IMR-90 (cell line): ENCODE data around the gene CGNL1. TPM values are rescaled to one million over a fixed set of nuclear protein-coding genes. Genes with fewer than 3 reads are reported as not detected.

ENCODE experiments used
- ATAC-seq: fragments of 200-7000 bp; cut with Tn5 transposase; 2 replicates; pipeline ENCODE4 v1.9.1; 2020; ENCODE audit warnings: low read depth, mild to moderate bottlenecking, moderate library complexity
- BruUV-seq: library from RNA; stranded (reverse); fragments of 400-500 nt; replicated peaks from 2 replicates; lab custom pipeline; 2021; lab: Mats Ljungman, UMichigan
- CTCF ChIA-PET: fragments of 300-600 bp; formaldehyde crosslinking; extraction: SDS; loops from one replicate; lab custom pipeline; 2021; ENCODE audit warnings: antibody characterized with exemption; lab: Yijun Ruan, JAX
- POLR2A ChIA-PET: fragments of 300-600 bp; sonication (Branson Sonifier 250); formaldehyde crosslinking; loops from one replicate; lab custom pipeline; 2022; ENCODE audit warnings: antibody characterized with exemption; ENCODE audit not compliant: unreplicated experiment; lab: Charles Lee
- DNase-seq: peaks from one replicate; pipeline ENCODE4 v3.0.0; 2013
- H2AFZ ChIP-seq: replicated peaks from 2 replicates; pipeline ENCODE3; 2013; ENCODE audit warnings: low read length, mild to moderate bottlenecking; ENCODE audit not compliant: poor library complexity
- H2AK5ac ChIP-seq: 2 replicates; pipeline ENCODE4 v1.6.1; 2013; ENCODE audit warnings: low read depth, low read length, inconsistent platforms
- H2AK9ac ChIP-seq: replicated peaks from 2 replicates; pipeline ENCODE3; 2013; ENCODE audit warnings: mild to moderate bottlenecking, low read depth, low read length, moderate library complexity; ENCODE audit not compliant: poor library complexity
- H2BK120ac ChIP-seq: 2 replicates; pipeline ENCODE4 v1.6.1; 2013; ENCODE audit warnings: low read depth, low read length, inconsistent platforms
- H2BK15ac ChIP-seq: 3 replicates; pipeline ENCODE4 v1.6.1; 2013; ENCODE audit warnings: low read depth, low read length, inconsistent platforms
- H2BK20ac ChIP-seq: 2 replicates; pipeline ENCODE4 v1.6.1; 2013; ENCODE audit warnings: low read depth, mild to moderate bottlenecking, inconsistent platforms, low read length, moderate library complexity
- H2BK5ac ChIP-seq: 2 replicates; pipeline ENCODE4 v1.6.1; 2013; ENCODE audit warnings: mild to moderate bottlenecking, low read depth, low read length, inconsistent platforms; ENCODE audit not compliant: poor library complexity, severe bottlenecking
- H3K14ac ChIP-seq: replicated peaks from 2 replicates; pipeline ENCODE4 v1.6.1; 2013; ENCODE audit warnings: low read depth, low read length, inconsistent platforms
- H3K18ac ChIP-seq: 2 replicates; pipeline ENCODE4 v1.6.1; 2013; ENCODE audit warnings: low read depth, low read length, control low read depth
- H3K23ac ChIP-seq: 2 replicates; pipeline ENCODE4 v1.6.1; 2013; ENCODE audit warnings: low read depth, low read length, inconsistent platforms
- H3K27ac ChIP-seq: 2 replicates; pipeline ENCODE4 v1.5.1; 2013; ENCODE audit warnings: mild to moderate bottlenecking, control low read depth, low read length; ENCODE audit not compliant: insufficient read depth
- H3K27me3 ChIP-seq: 2 replicates; pipeline ENCODE4 v1.6.1; 2013; ENCODE audit warnings: low read length; ENCODE audit not compliant: control insufficient read depth, insufficient read depth
- H3K36me3 ChIP-seq: 2 replicates; pipeline ENCODE4 v1.6.1; 2013; ENCODE audit warnings: low read length, mixed read lengths; ENCODE audit not compliant: control insufficient read depth, insufficient read depth
- H3K4ac ChIP-seq: 2 replicates; pipeline ENCODE4 v1.6.1; 2013; ENCODE audit warnings: low read depth, low read length, inconsistent platforms
- H3K4me1 ChIP-seq: 2 replicates; pipeline ENCODE4 v1.6.1; 2013; ENCODE audit warnings: low read length, mixed read lengths; ENCODE audit not compliant: control insufficient read depth, insufficient read depth
- H3K4me2 ChIP-seq: 2 replicates; pipeline ENCODE4 v1.6.1; 2013; ENCODE audit warnings: low read depth, mild to moderate bottlenecking, control low read depth, low read length, moderate library complexity
- H3K4me3 ChIP-seq: 2 replicates; pipeline ENCODE4 v1.5.1; 2013; ENCODE audit warnings: low read depth, mild to moderate bottlenecking, control low read depth, low read length, moderate library complexity; ENCODE audit not compliant: insufficient read depth
- H3K56ac ChIP-seq: 2 replicates; pipeline ENCODE4 v1.6.1; 2013; ENCODE audit warnings: low read length, inconsistent platforms; ENCODE audit not compliant: insufficient read depth; ENCODE audit errors: extremely low read depth
- H3K79me1 ChIP-seq, 2 experiments: 2 replicates each; pipeline ENCODE4 v1.6.1; 2013; ENCODE audit warnings: low read length in 2 of 2, inconsistent platforms in 1 of 2, low read depth in 1 of 2
- H3K9ac ChIP-seq: 2 replicates; pipeline ENCODE4 v1.6.1; 2013; ENCODE audit warnings: low read depth, low read length, control low read depth
- H3K9me1 ChIP-seq: 2 replicates; pipeline ENCODE4 v1.6.1; 2013; ENCODE audit warnings: low read length, inconsistent platforms; ENCODE audit not compliant: insufficient read depth
- H3K9me3 ChIP-seq: 2 replicates; pipeline ENCODE4 v1.6.1; 2013; ENCODE audit warnings: low read length; ENCODE audit not compliant: control insufficient read depth, insufficient read depth
- H4K20me1 ChIP-seq: 2 replicates; pipeline ENCODE4 v1.6.1; 2013; ENCODE audit warnings: low read length, inconsistent platforms; ENCODE audit not compliant: insufficient read depth
- H4K5ac ChIP-seq: 2 replicates; pipeline ENCODE4 v1.6.1; 2013; ENCODE audit warnings: mild to moderate bottlenecking, low read depth, low read length, control low read depth
- H4K8ac ChIP-seq, 2 experiments: 2 replicates each; pipeline ENCODE4 v1.6.1; 2013; ENCODE audit warnings: low read depth in 2 of 2, low read length in 2 of 2, control low read depth in 1 of 2, inconsistent platforms in 1 of 2
- H4K91ac ChIP-seq: 2 replicates; pipeline ENCODE4 v1.6.1; 2013; ENCODE audit warnings: low read depth, low read length, inconsistent platforms; ENCODE audit not compliant: insufficient read depth
- CEBPB ChIP-seq: IDR thresholded peaks from 2 replicates; pipeline ENCODE4 v1.6.1; 2012; ENCODE audit warnings: low read depth, low read length, improper control_type of control experiment
- MAZ ChIP-seq: IDR thresholded peaks from 2 replicates; pipeline ENCODE4 v1.6.1; 2012; ENCODE audit warnings: low read depth, mild to moderate bottlenecking, low read length, improper control_type of control experiment, moderate library complexity, borderline replicate concordance
- WGBS, 2 experiments: methylation state at CpG; one replicate each; pipeline versions ENCODE4 v1.1.5 to v1.1.7; 2013; ENCODE audit warnings: missing lambda C conversion rate in 2 of 2; ENCODE audit not compliant: insufficient read length in 1 of 2; ENCODE audit errors: extremely low coverage in 2 of 2; 5-methylcytosine and 5-hydroxymethylcytosine counted together
- dilution Hi-C: fragments of 300-500 bp; cut with HindIII; formaldehyde crosslinking; loops from one replicate; pipeline ENCODE4 v1.14.3; 2018; ENCODE audit warnings: low sequenced_read_pairs; ENCODE audit not compliant: unreplicated experiment
- in situ Hi-C: fragments of 300-500 bp; cut with MboI; formaldehyde crosslinking; loops from 3 replicates; pipeline ENCODE4 v1.14.3; 2019; ENCODE audit warnings: low sequenced_read_pairs, inconsistent platforms, mixed read lengths
- intact Hi-C: fragments of 100-400 bp; cut with micrococcal nuclease; formaldehyde crosslinking; loops from 2 replicates; pipeline ENCODE4 v1.10.0; 2022
- polyA plus RNA-seq, 3 experiments: library from polyadenylated mRNA; depleted of rRNA; stranded (reverse); fragments of >200 nt; gene quantifications; 2 replicates each; pipeline ENCODE4 v1.2.3, GENCODE V29; 2012; ENCODE audit warnings: low replicate concordance in 1 of 3
- total RNA-seq: library from RNA; depleted of rRNA; stranded (reverse); fragments of >200 nt; gene quantifications from 2 replicates; pipeline ENCODE4 v1.2.3, GENCODE V29; 2012

Gene CGNL1
- total and polyA plus RNA-seq, 2 of the 4 experiments (the other 2 are of a cell fraction): 0.07 to 0.18 TPM

- Histone ChIP-seq H2BK15ac (no peak overlapping the region), H2AFZ (no peak overlapping the region), H3K27ac (no peak overlapping the region), H2BK20ac (no peak overlapping the region), H2AK9ac (no peak overlapping the region), H3K18ac (no peak overlapping the region), H3K27me3 (peaks cover 6% of the 10 kb centered on the region), H3K4me3 (no peak overlapping the region), H4K20me1 (no peaks in the 10 kb centered on the region), H2BK5ac (no peak overlapping the region), H3K9me3 (no peaks in the 10 kb centered on the region), H3K9me1 (no peaks in the 10 kb centered on the region), H4K91ac (no peak overlapping the region), H3K14ac (no peak overlapping the region), H4K5ac (no peak overlapping the region), H3K36me3 (no peaks in the 10 kb centered on the region), H3K4me1 (no peaks in the 10 kb centered on the region), H3K4me2 (no peak overlapping the region), H3K79me1 (no peaks in the 10 kb centered on the region), H3K9ac (no peak overlapping the region), H3K23ac (no peak overlapping the region), H3K4ac (no peak overlapping the region), H2AK5ac (no peak overlapping the region), H3K56ac (no peak overlapping the region), H2BK120ac (no peak overlapping the region), H4K8ac (no peak overlapping the region)
- WGBS, 2 experiments: no CpG with 5 or more reads among the region's 3 CpGs
- intact Hi-C loops (no loop called here), dilution Hi-C loops (no loop called here), in situ Hi-C loops (no loop called here)
- BruUV-seq: no TSS peak
- CTCF ChIA-PET: interaction anchor here (0.5 kb wide), 1 partner anchor 180 kb away, joined by 3 read pairs; no protein-coding TSS in a partner anchor
- peak; percentile 21 for DNase-seq
- ATAC-seq: no peak
- peak; percentile 77 for TF ChIP-seq CEBPB
- no peak for TF ChIP-seq MAZ
- POLR2A ChIA-PET: no interaction called here
These were observed 194.7 kb downstream of the CGNL1 start for GRCh38 chr15:57570994-57571393.
